Kidney (tissue), 14 donors: ENCODE data around the gene RNF7. TPM values are rescaled to one million over a fixed set of nuclear protein-coding genes. Genes with fewer than 3 reads are reported as not detected.

ENCODE experiments used
- DNase-seq, 5 donors: peaks; one replicate each; pipeline ENCODE4 v3.0.0-alpha.2; 2013 to 2020
- FAIRE-seq: peaks from 2 replicates; lab custom pipeline; 2012; peaks lifted over from hg19 to GRCh38; lab: Jason Lieb, UNC
- H3K27ac ChIP-seq, 2 donors: one replicate each; pipeline ENCODE4 v1.7.0; 2013; ENCODE audit warnings: low read depth in 2 of 2, low read length in 2 of 2, inconsistent platforms in 1 of 2
- H3K27me3 ChIP-seq: one replicate; pipeline ENCODE4 v1.7.1; 2013; ENCODE audit warnings: low read length, inconsistent platforms; ENCODE audit not compliant: control insufficient read depth, insufficient read depth
- H3K36me3 ChIP-seq, 3 donors: one replicate each; pipeline versions ENCODE4 v1.7.0 to v1.7.1; 2013; ENCODE audit warnings: low read length in 3 of 3, control low read depth in 1 of 3, inconsistent platforms in 1 of 3; ENCODE audit not compliant: insufficient read depth in 3 of 3, control insufficient read depth in 2 of 3
- H3K4me1 ChIP-seq, 3 donors: one replicate each; pipeline versions ENCODE4 v1.7.0 to v1.7.1; 2013; ENCODE audit warnings: low read length in 3 of 3, inconsistent platforms in 1 of 3, low read depth in 1 of 3; ENCODE audit not compliant: control insufficient read depth in 2 of 3, insufficient read depth in 2 of 3
- H3K4me3 ChIP-seq, 3 donors: one replicate each; pipeline versions ENCODE4 v1.7.0 to v1.8.1; 2013; ENCODE audit warnings: low read length in 3 of 3, control low read depth in 1 of 3, inconsistent platforms in 1 of 3
- H3K9ac ChIP-seq, 3 donors: one replicate each; pipeline versions ENCODE4 v1.7.0 to v1.7.1; 2013; ENCODE audit warnings: low read length in 3 of 3, control low read depth in 1 of 3, inconsistent platforms in 1 of 3
- H3K9me3 ChIP-seq, 3 donors: one replicate each; pipeline versions ENCODE4 v1.7.0 to v1.7.1; 2013; ENCODE audit warnings: low read length in 3 of 3, control low read depth in 1 of 3, inconsistent platforms in 1 of 3; ENCODE audit not compliant: control insufficient read depth in 2 of 3, insufficient read depth in 1 of 3
- CTCF ChIP-seq: IDR thresholded peaks from 3 replicates; pipeline ENCODE4 v1.5.1; 2012; ENCODE audit warnings: mild to moderate bottlenecking, moderate library complexity, borderline replicate concordance; ENCODE audit not compliant: insufficient read depth; ENCODE audit errors: extremely low read depth
- intact Hi-C: fragments of 100-400 bp; cut with DNase I; formaldehyde crosslinking; loops from one replicate; pipeline ENCODE4 v1.11.1; 2022
- polyA plus RNA-seq: library from polyadenylated mRNA; stranded (reverse); fragments of 350-450 nt; fragmentation: Illumina TruSeq; extraction: RNeasy Lipid Tissue Mini Kit (QIAGEN cat#74804); gene quantifications from one replicate; pipeline ENCODE4 v1.2.3, GENCODE V29; 2014; ENCODE audit warnings: low read depth, low replicate concordance; ENCODE audit not compliant: insufficient read depth
- total RNA-seq: library from RNA; stranded (reverse); fragmentation: NEBNext Ultra II Directional; extraction: Animal tissue kit (Norgen Biotek cat#: 25700); gene quantifications from one replicate; pipeline ENCODE4 v1.2.1, GENCODE V29; 2021
- donor health status: control.
- donor health status: control.
- donor health status: control.
- donor health status: control.
- donor health status: control.
- donor health status: DM: yes; HTN: yes; CAD: no.
- donor health status: Normal renal cell carcinoma (clear cell type).

RNF7 gene
- total and polyA plus RNA-seq, 2 donors from 2014 or later = 83.2 to 138 TPM

GRCh38 chr3:141710888-141711616 is 27.0 kb upstream of the RNF7 start:
- intact Hi-C loops = no loop called here
- TF ChIP-seq CTCF = no peak

GRCh38 chr3:141714671-141715070 is 23.4 kb upstream of the RNF7 start:
- DNase-seq (no peak), FAIRE-seq (no peak)
- Histone ChIP-seq H3K9ac (no peak overlapping the region), H3K27ac (no peak overlapping the region), H3K4me3 (no peak overlapping the region), H3K4me1 (peaks cover 0 to 3% (median 0%) of the 10 kb centered on the region in 3 donors), H3K27me3 (no peaks in the 10 kb centered on the region), H3K36me3 (no peaks in the 10 kb centered on the region), H3K9me3 (no peaks in the 10 kb centered on the region)
- intact Hi-C loops = no loop called here
- no peak for TF ChIP-seq CTCF

More at GRCh38 chr3:141710888-141711616, 27.0 kb upstream of the RNF7 start:
- Histone ChIP-seq H3K4me1 (peaks cover 0 to 7% (median 3%) of the 10 kb centered on the region in 3 donors), H3K9me3 (no peaks in the 10 kb centered on the region), H3K27ac (peak overlapping the region; percentile 12 to 27), H3K36me3 (no peaks in the 10 kb centered on the region), H3K4me3 (no peak overlapping the region), H3K9ac (no peak overlapping the region), H3K27me3 (no peaks in the 10 kb centered on the region)
- DNase-seq (peak in 1 of 5 donors; percentile 26), FAIRE-seq (no peak)

- no peak for TF ChIP-seq CTCF
- DNase-seq (no peak), FAIRE-seq (no peak)
- H3K9ac ChIP-seq = no peak overlapping the region
- no peaks in the 10 kb centered on the region for H3K4me1 ChIP-seq
- H3K36me3 ChIP-seq = no peaks in the 10 kb centered on the region
- no peak overlapping the region for H3K4me3 ChIP-seq
- H3K27me3 ChIP-seq = no peaks in the 10 kb centered on the region
- no peaks in the 10 kb centered on the region for H3K9me3 ChIP-seq
- no peak overlapping the region for H3K27ac ChIP-seq
- intact Hi-C loops = no loop called here
Measured at GRCh38 chr3:141722081-141722480, 16.0 kb upstream of the RNF7 start.
